CD4-positive, alpha-beta T cell treated with Interleukin-6 at 100 ng/mL for 8 hours (primary cell): ENCODE measurements around the gene GCDH.
A peak's percentile ranks its signal among the peaks of the same experiment; 100 is the strongest.
"Not testable (repeated sequence)": the region's sequence is repeated elsewhere in the genome, so short reads cannot be mapped to it uniquely, and the experiment has no call there.

Source experiments
- DNase-seq: peaks from one replicate; pipeline ENCODE4 v3.0.0-alpha.2; 2020; ENCODE audit warnings: mixed read lengths, low spot score

GCDH gene

DNA sequence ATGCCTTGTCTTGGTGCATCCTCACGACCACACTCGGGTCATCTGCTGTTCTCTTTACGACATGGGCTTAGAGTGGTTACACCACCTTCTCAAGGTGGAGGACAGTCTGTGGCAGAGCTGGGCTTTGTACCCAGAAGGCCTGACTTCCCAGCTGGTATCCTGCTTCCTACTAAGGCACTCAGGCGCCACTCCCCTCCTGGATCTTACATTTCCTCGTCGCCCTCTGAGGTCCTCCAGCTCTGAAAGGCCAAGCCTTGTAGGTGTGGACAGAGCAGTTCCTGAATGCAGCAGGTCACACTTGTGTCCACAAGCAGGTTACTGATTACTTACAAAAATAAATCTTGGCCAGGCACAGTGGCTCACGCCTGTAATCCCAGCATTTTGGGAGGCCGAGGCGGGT is 16.2 kb downstream of the GCDH start:
- no peak for DNase-seq

DNA sequence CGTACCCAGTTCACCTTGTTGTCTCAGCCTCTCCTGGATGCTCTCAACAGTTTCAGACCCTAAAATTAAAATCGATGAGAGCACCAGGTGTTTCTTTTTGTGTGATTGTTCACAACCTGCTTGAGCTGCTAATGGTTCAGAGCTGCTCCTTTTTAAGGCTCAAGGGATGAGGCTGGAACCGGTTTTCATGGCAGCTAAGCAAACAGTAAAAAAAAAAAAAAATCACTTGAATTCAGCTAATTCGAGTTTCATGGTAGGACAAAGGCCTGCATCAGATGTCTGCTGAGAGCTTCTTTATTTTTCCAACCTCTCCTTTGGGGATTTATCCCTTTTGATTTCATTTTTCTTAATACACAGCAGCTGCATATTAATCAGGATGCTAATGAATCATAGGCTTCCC is 21.6 kb downstream of the GCDH start:
- no peak for DNase-seq

DNA sequence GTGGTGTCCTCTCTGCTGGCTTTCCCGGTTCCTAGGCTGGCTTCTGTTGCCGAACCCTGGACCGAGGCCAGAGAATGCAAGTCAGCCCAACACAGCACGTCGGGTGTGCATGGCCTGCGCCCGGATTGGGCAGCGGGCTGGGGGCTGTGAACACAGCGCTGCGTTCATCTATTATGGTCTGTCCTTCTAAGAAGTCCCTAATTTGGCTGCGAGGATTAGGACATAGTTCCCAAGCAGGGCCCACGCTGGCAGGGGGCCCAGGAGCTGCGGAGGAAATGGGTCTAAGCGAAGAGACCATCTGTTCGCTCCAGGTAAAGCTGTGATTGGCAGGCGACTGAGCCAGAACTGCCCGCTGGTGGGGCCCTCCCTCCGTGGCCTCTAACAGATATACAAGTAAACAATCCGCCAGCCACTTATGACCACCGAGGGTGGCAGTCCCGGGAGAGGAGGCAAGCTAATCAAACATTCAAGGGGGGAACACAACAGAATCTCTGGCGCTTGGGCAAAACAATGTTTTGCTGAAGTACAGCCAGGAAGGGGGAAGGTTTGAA is 22.1 kb downstream of the GCDH start:
- no peak for DNase-seq

DNA sequence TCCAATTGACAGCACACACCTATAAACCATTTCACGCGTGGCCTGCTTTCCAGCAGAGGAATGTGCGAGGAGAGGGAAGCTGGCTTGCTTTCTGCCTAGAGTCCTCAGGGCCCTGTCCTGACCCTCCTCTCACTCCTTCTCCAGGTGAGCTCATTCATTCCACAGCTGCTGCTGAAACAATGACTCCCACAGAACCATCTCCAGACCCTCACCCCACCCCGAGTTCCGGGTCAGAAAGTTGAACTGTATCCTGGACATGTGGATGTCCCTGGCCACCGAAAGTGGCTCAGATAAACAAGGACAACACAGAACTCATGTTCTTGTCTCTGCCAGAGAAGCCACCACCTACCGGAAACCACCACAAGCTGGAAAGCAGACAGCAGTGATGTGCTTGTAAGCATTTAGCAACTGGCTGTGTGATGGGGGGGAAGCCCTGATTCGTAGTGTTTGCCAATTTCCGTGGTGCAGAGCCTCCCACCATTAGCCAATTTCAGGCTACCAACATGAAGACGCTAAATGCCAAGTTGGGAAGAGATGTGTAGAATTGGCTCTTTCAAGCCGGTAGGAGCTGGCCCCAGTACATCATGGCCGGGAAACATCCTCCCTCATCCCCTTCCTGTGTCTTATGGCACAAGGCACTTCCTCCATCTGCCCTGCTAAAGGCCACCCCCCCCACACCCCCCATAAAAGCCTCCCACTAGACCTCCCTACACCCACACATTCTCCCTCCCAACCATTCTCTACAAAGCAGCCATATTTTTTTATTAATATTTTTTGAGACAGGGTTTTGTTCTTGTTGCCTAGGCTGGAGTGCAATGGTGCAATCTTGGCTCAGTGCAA is 23.1 kb downstream of the GCDH start:
- DNase-seq = peak; percentile 68

DNA sequence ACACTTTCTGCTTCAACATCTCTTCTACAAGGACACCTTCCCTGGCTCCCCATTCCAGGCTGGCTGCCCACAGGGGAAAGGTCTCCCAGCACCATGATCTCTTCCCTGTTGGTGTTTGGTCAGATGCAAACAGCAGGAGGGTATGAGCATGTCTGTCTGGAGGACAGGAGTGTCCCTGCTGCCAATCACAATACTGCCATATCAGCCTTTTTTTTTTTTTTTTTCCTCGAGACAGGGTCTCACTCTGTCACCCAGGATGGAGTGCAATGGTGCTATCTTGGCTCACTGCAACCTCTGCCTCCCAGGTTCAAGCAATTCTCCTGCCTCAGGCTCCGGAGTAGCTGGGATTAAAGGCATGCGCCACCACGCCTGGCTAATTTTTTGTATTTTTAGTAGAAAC is 24.9 kb downstream of the GCDH start:
- not testable (repeated sequence) for DNase-seq

DNA sequence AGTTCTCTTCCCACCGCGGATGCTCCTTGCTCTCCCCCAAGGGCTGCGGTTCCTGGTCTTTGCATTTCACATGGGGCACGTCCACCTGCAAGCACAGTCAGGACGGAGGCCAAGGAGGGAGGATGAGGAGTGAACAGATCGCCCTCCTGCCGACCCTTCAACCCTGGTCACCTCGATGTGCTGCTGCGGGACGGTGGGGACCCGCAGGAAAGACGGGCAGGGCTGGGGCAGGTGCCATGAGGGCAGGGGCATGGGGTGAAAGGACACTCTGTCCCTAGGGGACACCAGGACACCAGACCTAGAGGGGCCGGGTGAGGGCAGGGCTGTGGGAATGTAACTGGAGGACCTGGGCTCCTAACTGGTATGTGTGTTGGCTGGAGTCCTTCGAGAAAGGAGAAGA is 27.3 kb downstream of the GCDH start:
- no peak for DNase-seq

DNA sequence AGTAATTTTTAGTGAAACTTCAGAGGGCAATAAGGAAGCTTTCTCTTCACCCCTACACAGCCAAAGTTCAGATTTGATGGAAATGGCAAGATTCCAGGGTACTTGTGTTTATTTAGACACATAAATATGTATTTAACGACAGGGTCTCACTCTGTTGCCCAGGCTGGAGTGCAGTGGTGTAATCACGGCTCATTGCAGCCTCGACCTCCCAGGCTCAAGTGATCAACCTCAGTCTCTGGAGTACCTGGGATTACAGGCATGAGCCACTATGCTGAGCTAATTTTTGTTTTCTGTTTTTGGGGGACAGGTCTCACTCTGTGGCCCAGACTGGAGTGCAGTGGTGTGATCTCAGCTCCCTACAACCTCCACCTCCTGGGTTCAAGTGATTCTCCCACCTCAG is 30.1 kb downstream of the GCDH start:
- no peak for DNase-seq

DNA sequence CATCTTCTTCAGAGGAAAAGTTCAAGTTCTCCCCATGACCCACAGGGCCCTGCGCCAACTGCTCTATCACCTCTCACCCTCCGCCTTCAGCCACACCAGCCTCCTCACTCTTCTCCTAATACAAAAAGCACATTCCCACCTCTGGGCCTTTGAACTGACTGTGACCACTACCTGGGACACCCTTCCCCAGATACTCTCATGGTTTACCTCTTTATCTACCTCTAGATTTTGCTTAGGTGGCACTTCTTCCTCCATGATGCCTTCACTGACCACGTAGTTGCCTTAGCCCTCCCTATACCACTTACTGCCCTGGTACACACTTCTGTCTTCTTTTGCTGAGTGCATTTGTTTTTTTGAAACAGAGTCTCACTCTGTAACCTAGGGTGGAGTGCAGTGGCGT is 32.0 kb downstream of the GCDH start:
- DNase-seq = no peak

DNA sequence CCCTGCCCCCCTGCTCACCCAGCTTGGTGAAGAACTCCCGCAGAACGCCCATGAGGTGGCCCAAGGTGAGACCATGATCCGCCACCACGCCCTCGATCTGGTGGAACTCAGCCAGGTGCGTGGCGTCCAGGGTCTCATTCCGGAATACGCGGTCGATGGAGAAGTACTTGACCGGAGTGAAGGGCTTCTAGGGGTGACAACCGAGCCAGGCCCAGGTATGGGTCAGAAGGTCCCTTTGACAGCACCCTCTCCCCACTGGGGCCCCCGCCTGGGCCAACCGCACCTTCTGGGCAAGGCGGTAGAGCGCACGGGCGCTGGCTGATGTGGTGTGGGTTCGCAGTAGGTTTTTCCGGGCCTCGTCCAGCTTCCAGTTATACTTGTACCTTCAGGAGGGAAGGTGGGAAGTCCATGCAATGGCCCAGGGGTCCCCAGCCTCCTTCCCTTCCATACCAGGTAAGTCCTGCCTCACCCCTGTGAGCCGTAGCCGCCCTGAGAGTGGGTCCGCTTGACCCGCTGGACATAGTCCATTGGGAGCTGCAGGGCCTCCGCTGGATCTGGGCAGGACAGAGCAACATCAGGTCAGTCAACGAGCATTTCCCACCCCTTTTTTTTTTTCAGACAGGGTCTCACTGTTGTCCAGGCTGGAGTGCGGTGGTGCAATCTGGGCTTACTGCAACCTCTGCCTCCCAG is 33.8 kb downstream of the GCDH start:
- DNase-seq = no peak

DNA sequence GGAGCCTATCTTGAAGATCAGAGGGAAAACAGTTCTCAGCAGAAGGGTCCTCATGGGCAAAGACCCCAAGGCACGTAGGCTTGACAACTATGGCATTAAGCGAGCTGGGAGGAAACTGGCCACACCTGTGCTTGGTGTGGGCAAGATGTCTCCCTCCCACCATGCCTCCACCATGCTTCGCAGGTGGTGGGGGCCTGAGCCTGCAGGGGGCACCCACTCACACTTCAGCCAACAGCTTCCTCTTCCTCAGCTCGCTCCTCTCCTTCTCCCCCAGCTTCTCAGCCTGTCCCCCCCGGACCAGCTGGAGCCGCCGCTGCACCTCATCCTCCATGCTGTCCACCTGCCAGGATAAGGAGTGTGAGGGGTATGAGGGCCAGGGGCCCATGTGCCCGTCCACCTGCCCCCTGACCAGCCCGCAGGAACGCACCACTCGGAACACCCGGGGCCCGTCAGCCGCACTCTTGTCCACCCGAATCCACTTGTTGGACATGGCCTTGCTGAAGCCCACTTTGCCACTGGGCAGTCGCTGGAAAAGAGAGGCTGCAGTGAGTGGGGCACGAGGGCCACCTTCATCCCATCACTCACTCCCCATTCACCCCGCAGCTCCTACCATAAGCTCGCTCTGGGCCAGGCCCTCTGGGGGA is 39.2 kb downstream of the GCDH start:
- no peak for DNase-seq

DNA sequence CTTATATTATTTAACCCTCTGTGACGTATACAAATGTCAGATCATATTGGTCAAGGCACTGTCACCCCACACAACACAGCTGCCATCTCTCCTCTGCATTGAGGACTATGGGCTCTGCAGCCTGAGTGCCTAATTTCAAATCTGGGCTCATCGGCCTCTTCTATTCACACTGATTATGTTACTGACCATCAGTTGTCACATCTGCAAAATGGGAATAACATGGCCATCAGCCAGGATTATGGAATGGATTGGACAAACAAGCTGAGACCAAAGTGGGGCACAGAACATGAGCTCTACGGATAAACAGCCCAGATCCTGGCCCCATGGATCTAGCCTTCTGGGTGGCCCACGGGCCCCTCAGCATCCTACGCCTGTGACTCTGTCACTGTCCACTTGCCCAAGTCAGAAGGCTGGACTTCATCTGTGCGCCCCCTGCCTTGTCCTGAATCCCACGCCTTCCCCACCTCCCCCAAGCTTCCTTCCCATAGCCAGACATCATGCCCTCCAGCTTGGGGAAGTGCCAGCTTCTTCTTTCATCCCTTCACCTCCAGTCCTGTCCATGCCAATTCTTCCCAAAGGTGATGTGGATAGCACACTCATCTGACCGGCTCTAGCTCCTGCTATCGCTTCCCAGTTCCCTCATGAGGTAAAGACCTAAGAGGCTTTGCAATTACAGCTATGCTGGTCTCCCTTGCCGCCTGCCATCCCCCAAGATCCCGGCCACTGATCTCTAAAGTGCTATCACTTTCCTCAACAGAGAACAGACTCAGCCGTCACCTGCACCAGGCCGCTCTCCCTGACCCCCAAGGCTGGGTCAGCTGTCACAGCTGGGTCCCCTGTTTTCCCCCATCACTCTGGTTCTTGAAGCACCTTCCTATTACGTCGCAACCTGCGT is 41.7 kb downstream of the GCDH start:
- DNase-seq = no peak

DNA sequence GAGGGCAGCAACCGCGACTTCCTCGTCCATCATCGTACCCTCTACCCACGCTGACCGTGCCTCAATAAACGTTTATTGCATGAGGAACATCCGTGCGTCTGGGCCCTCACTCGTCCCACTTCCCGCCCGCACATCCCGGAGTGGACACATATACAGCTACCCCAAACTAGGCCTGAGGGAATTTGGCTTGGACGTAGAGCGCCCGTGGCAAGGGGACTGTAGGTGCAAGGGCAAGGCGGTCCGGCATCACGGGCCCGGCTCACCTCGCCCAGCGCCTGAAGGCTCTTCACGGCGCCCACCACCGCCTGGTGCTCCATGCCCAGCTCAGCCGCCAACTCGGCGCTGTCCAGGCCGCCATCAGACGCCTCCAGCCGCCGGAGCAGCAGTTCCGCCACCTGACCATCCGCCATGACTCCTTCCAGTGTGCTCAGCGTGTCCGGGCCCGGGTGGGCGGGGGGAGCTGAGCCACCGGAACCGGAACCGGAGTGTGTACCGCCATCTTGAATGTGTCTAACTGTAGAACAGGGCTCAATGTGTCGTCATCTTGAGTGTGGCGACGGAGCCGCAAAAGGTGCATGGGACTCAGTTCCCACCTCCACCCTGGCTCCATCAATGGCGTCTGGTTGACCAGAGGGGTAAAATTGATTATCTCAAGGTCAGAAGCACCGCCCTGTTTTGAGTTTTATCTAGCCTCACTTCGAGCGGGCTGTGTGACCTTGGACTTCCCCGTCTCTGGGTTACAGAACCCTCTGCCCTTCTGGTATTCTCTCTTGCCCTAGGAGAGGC is 42.5 kb downstream of the GCDH start, which contains the start of gene FARSA:
TSS of gene FARSA (minus strand) at position 425 of the 786 bp plus-strand sequence. CDS start at position 410, 15 bp downstream.
- peak; percentile 89 for DNase-seq

DNA sequence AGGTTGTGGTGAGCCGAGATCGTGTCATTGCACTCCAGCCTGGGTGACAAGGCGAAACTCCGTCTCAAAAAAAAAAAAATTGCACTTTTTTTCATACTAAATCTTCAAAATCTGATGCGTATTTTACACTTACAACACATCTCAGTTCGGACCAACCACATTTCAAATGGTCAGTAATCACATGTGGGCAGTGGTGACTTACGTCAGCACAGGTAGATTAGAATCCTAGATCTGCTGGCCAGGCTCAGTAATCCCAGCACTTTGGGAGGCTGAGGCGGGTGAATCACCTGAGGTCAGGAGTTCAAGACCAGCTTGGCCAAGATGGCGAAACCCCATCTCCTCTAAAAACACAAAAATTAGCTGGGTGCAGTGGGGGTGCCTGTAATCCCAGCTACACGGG is 44.1 kb downstream of the GCDH start:
- no peak for DNase-seq

DNA sequence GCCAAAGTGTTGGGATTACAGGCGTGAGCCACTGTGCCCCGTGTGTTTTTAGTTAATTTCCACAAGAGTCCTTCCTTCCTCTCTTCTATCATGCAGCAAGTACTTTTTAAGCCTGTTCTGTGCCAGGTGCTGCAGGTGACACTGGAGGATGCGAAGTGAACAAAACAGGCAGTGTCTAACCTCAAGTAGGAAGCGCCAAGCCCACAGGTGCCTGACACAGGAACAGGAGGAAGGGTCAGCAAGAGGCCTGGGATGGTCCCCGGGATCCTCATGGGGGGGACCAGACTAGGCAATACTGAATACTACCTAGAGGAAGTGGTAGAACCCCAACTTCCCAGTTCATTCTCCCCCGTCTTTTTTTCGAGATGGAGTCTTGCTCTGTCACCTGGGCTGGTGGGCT is 45.6 kb downstream of the GCDH start:
- DNase-seq = no peak

DNA sequence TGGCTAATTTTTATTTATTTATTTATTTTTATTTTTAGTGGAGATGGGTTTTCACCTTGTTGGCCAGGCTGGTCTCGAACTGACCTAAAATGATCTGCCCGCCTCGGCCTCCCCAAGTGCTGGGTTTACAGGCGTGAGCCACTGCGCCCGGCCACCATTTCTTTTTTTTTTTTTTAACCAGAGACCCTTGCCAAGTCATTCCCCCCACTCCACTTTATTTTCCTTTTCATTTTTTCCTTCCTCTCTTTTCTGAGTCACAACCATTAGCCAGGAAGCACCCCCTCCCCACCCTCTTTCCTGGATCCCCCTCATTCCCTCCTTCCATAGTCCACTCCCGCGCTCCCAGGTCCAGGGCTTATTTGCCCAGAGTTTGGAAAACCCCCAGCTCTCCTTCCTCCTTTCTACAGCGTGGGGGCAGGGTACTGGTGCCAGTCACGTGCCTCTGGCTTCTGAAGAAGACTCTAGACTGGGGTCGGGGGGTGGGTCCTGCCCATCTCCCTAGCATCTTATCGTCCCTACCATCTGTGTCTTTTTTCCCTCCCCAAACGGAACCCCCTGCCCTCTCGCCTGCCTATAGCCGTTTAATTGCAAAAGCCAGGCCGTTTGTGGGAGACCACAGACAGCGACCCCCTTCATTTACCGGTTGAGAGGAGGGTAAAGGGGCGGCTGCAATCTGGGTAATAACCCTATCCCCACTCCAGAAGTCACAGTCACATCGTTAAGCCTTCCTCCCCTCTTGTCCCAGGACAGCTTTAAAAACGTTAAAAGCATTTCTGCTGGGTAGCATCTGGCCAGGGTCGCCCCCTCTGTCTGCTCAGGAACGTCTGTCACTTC is 46.4 kb downstream of the GCDH start:
- DNase-seq = no peak

DNA sequence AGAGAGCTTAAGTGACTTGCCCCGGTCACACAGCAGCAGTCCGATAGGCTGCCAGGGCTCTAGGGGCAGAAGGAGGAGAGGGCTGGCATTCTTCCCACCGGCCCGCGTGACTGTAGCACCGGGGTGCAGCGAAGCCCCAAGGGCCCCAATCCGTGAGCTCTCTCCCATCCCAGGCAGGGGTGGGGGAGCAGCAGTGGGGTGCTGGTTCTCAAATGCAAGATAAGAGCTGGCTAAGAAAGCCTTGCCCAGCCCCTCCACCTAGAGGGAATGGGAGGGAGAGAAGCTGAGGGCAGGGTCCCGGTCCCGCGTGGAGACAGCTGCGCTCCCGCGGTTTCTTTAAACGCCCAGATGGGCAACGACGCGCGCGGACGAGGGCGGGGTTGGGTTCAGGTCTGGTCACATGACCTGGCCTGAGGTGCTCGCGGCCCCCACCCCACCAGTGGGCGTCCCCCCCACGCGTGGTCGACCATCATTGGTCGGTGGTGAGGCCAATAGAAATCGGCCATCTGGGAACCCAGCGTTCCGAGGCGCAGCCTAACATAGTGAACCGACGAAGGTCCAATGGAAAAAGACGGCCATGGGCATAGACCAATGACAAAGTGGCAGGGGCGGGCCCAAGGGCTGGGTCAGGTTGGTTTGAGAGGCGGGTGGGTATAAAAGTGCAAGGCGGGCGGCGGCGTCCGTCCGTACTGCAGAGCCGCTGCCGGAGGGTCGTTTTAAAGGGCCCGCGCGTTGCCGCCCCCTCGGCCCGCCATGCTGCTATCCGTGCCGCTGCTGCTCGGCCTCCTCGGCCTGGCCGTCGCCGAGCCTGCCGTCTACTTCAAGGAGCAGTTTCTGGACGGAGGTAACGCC is 47.2 kb downstream of the GCDH start, which contains the start of gene CALR:
TSS of gene CALR (plus strand) at position 683 of the 852 bp plus-strand sequence. CDS start at position 754, 71 bp downstream.
- peak; percentile 99 for DNase-seq

DNA sequence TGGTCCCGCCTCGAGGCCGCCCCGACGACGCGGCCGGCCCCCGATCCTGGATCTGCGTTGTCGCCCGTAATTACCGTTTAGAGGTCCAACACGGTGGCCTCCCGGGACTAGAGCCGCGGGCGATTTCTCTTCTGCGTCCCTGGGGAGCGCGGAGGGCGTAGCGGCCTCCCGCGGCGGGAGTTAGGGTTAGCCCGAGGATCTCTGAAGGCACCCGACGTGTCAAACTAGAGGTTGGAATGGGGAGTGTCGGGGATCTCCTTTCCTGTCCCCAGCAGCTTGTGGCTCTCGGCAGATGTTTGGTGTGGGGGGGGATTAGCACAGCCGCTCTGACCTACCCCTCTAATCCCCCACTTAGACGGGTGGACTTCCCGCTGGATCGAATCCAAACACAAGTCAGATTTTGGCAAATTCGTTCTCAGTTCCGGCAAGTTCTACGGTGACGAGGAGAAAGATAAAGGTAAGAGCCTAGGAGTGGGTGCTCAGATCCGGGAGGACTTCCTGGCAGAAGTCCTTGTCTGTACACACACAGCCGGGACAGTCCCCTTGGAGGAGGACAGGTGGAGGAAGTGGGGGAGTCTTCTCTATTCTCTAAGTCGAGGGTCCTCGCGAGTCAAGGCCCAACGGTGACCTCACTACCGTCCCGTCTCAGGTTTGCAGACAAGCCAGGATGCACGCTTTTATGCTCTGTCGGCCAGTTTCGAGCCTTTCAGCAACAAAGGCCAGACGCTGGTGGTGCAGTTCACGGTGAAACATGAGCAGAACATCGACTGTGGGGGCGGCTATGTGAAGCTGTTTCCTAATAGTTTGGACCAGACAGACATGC is 48.0 kb downstream of the GCDH start:
- peak; percentile 25 for DNase-seq

DNA sequence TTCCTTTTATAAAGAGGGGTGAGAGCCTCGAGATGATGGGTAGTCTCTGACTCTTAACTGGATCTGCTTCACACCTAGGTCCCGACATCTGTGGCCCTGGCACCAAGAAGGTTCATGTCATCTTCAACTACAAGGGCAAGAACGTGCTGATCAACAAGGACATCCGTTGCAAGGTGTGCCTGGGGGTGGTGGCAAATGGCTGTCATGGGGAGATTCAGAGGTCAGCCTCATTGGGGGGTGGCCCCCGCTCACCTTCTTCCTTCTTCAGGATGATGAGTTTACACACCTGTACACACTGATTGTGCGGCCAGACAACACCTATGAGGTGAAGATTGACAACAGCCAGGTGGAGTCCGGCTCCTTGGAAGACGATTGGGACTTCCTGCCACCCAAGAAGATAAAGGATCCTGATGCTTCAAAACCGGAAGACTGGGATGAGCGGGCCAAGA is 49.0 kb downstream of the GCDH start:
- no peak for DNase-seq
